Measurements from ENCODE around the gene PPP1R37. TPM values are rescaled to one million over a fixed set of nuclear protein-coding genes. Genes with fewer than 3 reads are reported as not detected.
A peak's percentile ranks its signal among the peaks of the same experiment; 100 is the strongest.

PPP1R37 gene
- total RNA-seq, 1 experiment from 2014 or later = 8.0 TPM

GRCh38 chr19:45186509-45187334 lies 93.7 kb downstream of the PPP1R37 start:
- Histone ChIP-seq H3K4me3 (ENCODE audit: low read length) (no peak overlapping the region), H3K79me2 (ENCODE audit: low read length) (no peaks in the 10 kb centered on the region), H4K20me1 (ENCODE audit: insufficient read depth, low read depth, low read length) (0 out of 2 replicates have a peak, but pooled peaks cover under 1% of the 10 kb centered on the region), H2AFZ (ENCODE audit: low read length) (no peak overlapping the region), H3K9me2 (replicated peaks; ENCODE audit: insufficient read depth, low read length) (no peaks in the 10 kb centered on the region), H3K9me3 (ENCODE audit: low read length) (no peaks in the 10 kb centered on the region), H3K4me1 (ENCODE audit: low read length) (no peaks in the 10 kb centered on the region), H3K4me2 (ENCODE audit: low read depth, low read length, poor library complexity, severe bottlenecking) (no peak overlapping the region), H3K9ac (ENCODE audit: low read length) (no peak overlapping the region), H3K27me3 (ENCODE audit: low read length) (no peaks in the 10 kb centered on the region), H3K36me3 (ENCODE audit: insufficient read depth, low read length) (no peaks in the 10 kb centered on the region), H3K27ac (ENCODE audit: low read length) (no peak overlapping the region)
- no peak for DNase-seq

GRCh38 chr19:45187421-45188100 lies 94.6 kb downstream of the PPP1R37 start:
- Histone ChIP-seq H2AFZ (ENCODE audit: low read length) (no peak overlapping the region), H3K27me3 (ENCODE audit: low read length) (no peaks in the 10 kb centered on the region), H3K36me3 (ENCODE audit: insufficient read depth, low read length) (no peaks in the 10 kb centered on the region), H3K9me2 (replicated peaks; ENCODE audit: insufficient read depth, low read length) (no peaks in the 10 kb centered on the region), H3K9me3 (ENCODE audit: low read length) (no peaks in the 10 kb centered on the region), H3K9ac (ENCODE audit: low read length) (no peak overlapping the region), H3K27ac (ENCODE audit: low read length) (no peak overlapping the region), H3K4me1 (ENCODE audit: low read length) (no peaks in the 10 kb centered on the region), H3K4me2 (ENCODE audit: low read depth, low read length, poor library complexity, severe bottlenecking) (no peak overlapping the region), H3K4me3 (ENCODE audit: low read length) (no peak overlapping the region), H4K20me1 (ENCODE audit: insufficient read depth, low read depth, low read length) (no peaks in the 10 kb centered on the region), H3K79me2 (ENCODE audit: low read length) (no peaks in the 10 kb centered on the region)
- DNase-seq = peak; percentile 85

GRCh38 chr19:45189971-45190370 lies 97.0 kb downstream of the PPP1R37 start:
- Histone ChIP-seq H3K27ac (ENCODE audit: low read length) (no peak overlapping the region), H3K4me3 (ENCODE audit: low read length) (no peak overlapping the region), H3K4me1 (ENCODE audit: low read length) (no peaks in the 10 kb centered on the region), H3K9me2 (replicated peaks; ENCODE audit: insufficient read depth, low read length) (no peaks in the 10 kb centered on the region), H4K20me1 (ENCODE audit: insufficient read depth, low read depth, low read length) (no peaks in the 10 kb centered on the region), H3K9me3 (ENCODE audit: low read length) (no peaks in the 10 kb centered on the region), H3K36me3 (ENCODE audit: insufficient read depth, low read length) (no peaks in the 10 kb centered on the region), H3K27me3 (ENCODE audit: low read length) (no peaks in the 10 kb centered on the region), H2AFZ (ENCODE audit: low read length) (no peak overlapping the region), H3K79me2 (ENCODE audit: low read length) (no peaks in the 10 kb centered on the region), H3K4me2 (ENCODE audit: low read depth, low read length, poor library complexity, severe bottlenecking) (no peak overlapping the region), H3K9ac (ENCODE audit: low read length) (no peak overlapping the region)
- no peak for DNase-seq

- Histone ChIP-seq H3K36me3 (ENCODE audit: insufficient read depth, low read length) (no peaks in the 10 kb centered on the region), H2AFZ (ENCODE audit: low read length) (no peak overlapping the region), H3K79me2 (ENCODE audit: low read length) (no peaks in the 10 kb centered on the region), H3K4me1 (ENCODE audit: low read length) (no peaks in the 10 kb centered on the region), H3K9ac (ENCODE audit: low read length) (no peak overlapping the region), H3K4me3 (ENCODE audit: low read length) (no peak overlapping the region), H3K9me3 (ENCODE audit: low read length) (no peaks in the 10 kb centered on the region), H3K27me3 (ENCODE audit: low read length) (no peaks in the 10 kb centered on the region), H3K4me2 (ENCODE audit: low read depth, low read length, poor library complexity, severe bottlenecking) (no peak overlapping the region), H4K20me1 (ENCODE audit: insufficient read depth, low read depth, low read length) (no peaks in the 10 kb centered on the region), H3K27ac (ENCODE audit: low read length) (no peak overlapping the region), H3K9me2 (replicated peaks; ENCODE audit: insufficient read depth, low read length) (no peaks in the 10 kb centered on the region)
- DNase-seq = no peak
Measured at GRCh38 chr19:45191375-45191774, 98.4 kb downstream of the PPP1R37 start.

GRCh38 chr19:45195764-45196163 lies 102.8 kb downstream of the PPP1R37 start:
- no peak overlapping the region for H2AFZ ChIP-seq (ENCODE audit: low read length)
- H3K79me2 ChIP-seq (ENCODE audit: low read length) = no peaks in the 10 kb centered on the region
- H4K20me1 ChIP-seq (ENCODE audit: insufficient read depth, low read depth, low read length) = no peaks in the 10 kb centered on the region
- no peaks in the 10 kb centered on the region for H3K36me3 ChIP-seq (ENCODE audit: insufficient read depth, low read length)
- no peak overlapping the region for H3K9ac ChIP-seq (ENCODE audit: low read length)
- H3K4me3 ChIP-seq (ENCODE audit: low read length) = no peak overlapping the region
- no peak overlapping the region for H3K27ac ChIP-seq (ENCODE audit: low read length)
- H3K27me3 ChIP-seq (ENCODE audit: low read length) = no peaks in the 10 kb centered on the region
- no peaks in the 10 kb centered on the region for H3K9me3 ChIP-seq (ENCODE audit: low read length)
- no peaks in the 10 kb centered on the region for H3K4me1 ChIP-seq (ENCODE audit: low read length)
- no peak for DNase-seq
- H3K9me2 ChIP-seq (replicated peaks; ENCODE audit: insufficient read depth, low read length) = no peaks in the 10 kb centered on the region
- H3K4me2 ChIP-seq (ENCODE audit: low read depth, low read length, poor library complexity, severe bottlenecking) = no peak overlapping the region

Small RNA genes lying within 50 kb of the gene (small RNA-seq; reads per million reads assigned to genes)
- gene RNU6-611P = not detected

Other genes with a start within 250 kb of the PPP1R37 start
- 2.0 TPM in 1 of 2 replicates, not detected in the other for gene NECTIN2, start 246.9 kb upstream of the PPP1R37 start, total RNA-seq (2014; rRNA removed; shearing (Covaris generic); ENCODE audit: low replicate concordance)
- gene TOMM40, start 201.9 kb upstream of the PPP1R37 start, total RNA-seq (2014; rRNA removed; shearing (Covaris generic); ENCODE audit: low replicate concordance) = 25.6 and 64.7 TPM in 2 replicates
- gene APOE, start 187.4 kb upstream of the PPP1R37 start, total RNA-seq (2014; rRNA removed; shearing (Covaris generic); ENCODE audit: low replicate concordance) = 1.3 and 1.9 TPM in 2 replicates
- gene APOC1, start 178.6 kb upstream of the PPP1R37 start, total RNA-seq (2014; rRNA removed; shearing (Covaris generic); ENCODE audit: low replicate concordance) = not detected in 2 replicates
- gene APOC4, start 150.9 kb upstream of the PPP1R37 start, total RNA-seq (2014; rRNA removed; shearing (Covaris generic); ENCODE audit: low replicate concordance) = not detected in 2 replicates
- not detected in 2 replicates for gene APOC2, start 147.1 kb upstream of the PPP1R37 start, total RNA-seq (2014; rRNA removed; shearing (Covaris generic); ENCODE audit: low replicate concordance)
- gene CLPTM1, start 137.8 kb upstream of the PPP1R37 start, total RNA-seq (2014; rRNA removed; shearing (Covaris generic); ENCODE audit: low replicate concordance) = 19.7 and 39.2 TPM in 2 replicates
- 0.63 and 1.3 TPM in 2 replicates for gene RELB, start 91.7 kb upstream of the PPP1R37 start, total RNA-seq (2014; rRNA removed; shearing (Covaris generic); ENCODE audit: low replicate concordance)
- 22.7 and 41.9 TPM in 2 replicates for gene CLASRP, start 54.1 kb upstream of the PPP1R37 start, total RNA-seq (2014; rRNA removed; shearing (Covaris generic); ENCODE audit: low replicate concordance)
- 3.9 and 4.7 TPM in 2 replicates for gene ZNF296, start 16.7 kb upstream of the PPP1R37 start, total RNA-seq (2014; rRNA removed; shearing (Covaris generic); ENCODE audit: low replicate concordance)
- gene GEMIN7, start 13.9 kb upstream of the PPP1R37 start, total RNA-seq (2014; rRNA removed; shearing (Covaris generic); ENCODE audit: low replicate concordance) = 85.2 and 91.1 TPM in 2 replicates
- gene NKPD1, start 67.8 kb downstream of the PPP1R37 start, total RNA-seq (2014; rRNA removed; shearing (Covaris generic); ENCODE audit: low replicate concordance) = 1.2 TPM in 1 of 2 replicates, not detected in the other
- 32.2 and 62.8 TPM in 2 replicates for gene TRAPPC6A, start 85.1 kb downstream of the PPP1R37 start, total RNA-seq (2014; rRNA removed; shearing (Covaris generic); ENCODE audit: low replicate concordance)
- 4.4 and 8.5 TPM in 2 replicates for gene BLOC1S3, start 85.6 kb downstream of the PPP1R37 start, total RNA-seq (2014; rRNA removed; shearing (Covaris generic); ENCODE audit: low replicate concordance)
- gene EXOC3L2, start 152.2 kb downstream of the PPP1R37 start, total RNA-seq (2014; rRNA removed; shearing (Covaris generic); ENCODE audit: low replicate concordance) = not detected in 2 replicates
- 17.9 and 20.2 TPM in 2 replicates for gene MARK4, start 158.1 kb downstream of the PPP1R37 start, total RNA-seq (2014; rRNA removed; shearing (Covaris generic); ENCODE audit: low replicate concordance)
- not detected in 2 replicates for gene CKM, start 229.7 kb downstream of the PPP1R37 start, total RNA-seq (2014; rRNA removed; shearing (Covaris generic); ENCODE audit: low replicate concordance)
- not detected in 2 replicates for gene KLC3, start 247.6 kb downstream of the PPP1R37 start, total RNA-seq (2014; rRNA removed; shearing (Covaris generic); ENCODE audit: low replicate concordance)